ENCODE measurements around the gene PSMC5. TPM values are rescaled to one million over a fixed set of nuclear protein-coding genes. Genes with fewer than 3 reads are reported as not detected.
"Not testable (repeated sequence)": the region's sequence is repeated elsewhere in the genome, so short reads cannot be mapped to it uniquely, and the experiment has no call there.

Gene PSMC5
- total RNA-seq, 1 experiment from 2014 or later: 47.6 TPM

DNA sequence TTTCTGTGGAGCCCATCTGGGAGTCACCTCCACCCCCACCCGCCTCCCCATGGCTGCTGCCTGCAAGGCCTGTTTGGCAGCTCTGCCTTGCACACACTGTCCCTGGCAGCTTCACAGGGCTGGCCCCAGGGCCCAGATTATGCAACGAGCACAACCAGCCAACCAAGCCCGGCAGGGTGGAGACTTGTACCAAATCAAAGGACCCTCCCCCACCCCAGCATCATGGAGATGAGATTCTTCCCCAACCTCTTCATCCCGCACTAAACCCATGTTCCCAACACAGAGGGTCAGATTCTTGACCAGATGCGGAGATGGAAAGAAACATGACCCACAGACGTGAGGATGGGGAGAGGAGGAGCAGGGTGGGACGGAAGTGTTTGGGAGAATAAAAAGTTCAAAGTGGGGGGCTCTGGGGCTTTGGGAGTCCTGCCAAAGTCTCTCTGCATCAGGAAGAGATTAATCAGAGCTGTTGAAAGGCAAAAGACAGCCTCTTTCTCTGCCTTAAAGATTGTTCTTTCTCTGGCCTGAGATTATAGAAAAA, 11.5 kb downstream of the PSMC5 start:
- no peak for DNase-seq (ENCODE audit: low read depth)

DNA sequence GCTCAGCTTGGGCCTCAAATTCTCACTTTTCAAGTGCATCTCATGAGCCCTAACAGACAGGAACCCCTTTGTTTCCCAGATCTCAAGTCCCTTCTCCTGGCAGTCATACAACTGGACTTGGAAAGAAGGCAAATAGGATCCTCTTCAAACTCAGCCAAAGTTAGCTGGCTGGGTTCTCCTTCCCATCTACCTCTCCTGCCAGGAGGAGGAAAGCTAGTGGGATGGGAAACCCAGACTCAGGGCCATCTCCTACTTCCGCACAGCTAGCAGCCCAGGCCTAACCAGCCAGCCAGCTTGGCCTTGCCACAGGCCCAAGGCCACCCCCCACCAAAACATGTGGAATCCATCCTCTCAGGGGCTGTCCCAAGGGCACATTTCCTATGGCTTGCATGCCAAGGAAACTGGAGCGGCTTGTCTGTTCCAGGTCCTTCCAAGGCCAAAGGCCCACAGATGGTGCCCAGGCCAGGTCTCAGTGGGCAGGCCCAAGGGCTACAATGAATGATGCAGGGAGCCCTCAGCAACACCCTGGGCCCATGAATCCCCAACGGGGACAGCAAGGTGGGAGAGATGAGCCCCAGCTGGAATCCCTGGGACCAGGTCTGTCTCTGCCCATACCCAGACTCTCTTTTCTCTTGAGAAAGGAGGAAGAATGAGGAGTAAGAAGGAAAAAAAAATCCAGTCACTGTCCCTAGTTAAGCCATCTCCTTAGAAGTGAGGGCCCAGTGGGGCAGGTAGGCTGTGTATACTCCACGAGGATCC, 13.5 kb downstream of the PSMC5 start:
- no peak for DNase-seq (ENCODE audit: low read depth)

GRCh38 chr17:63841350-63842172, 14.3 kb downstream of the PSMC5 start:
- DNase-seq (ENCODE audit: low read depth): peak; percentile 52

- peak; percentile 35 for DNase-seq (ENCODE audit: low read depth)
Observed at GRCh38 chr17:63842173-63842539, 14.9 kb downstream of the PSMC5 start.

GRCh38 chr17:63842540-63843386, 15.5 kb downstream of the PSMC5 start, which contains the start of gene SMARCD2:
SMARCD2 (minus strand) TSS chr17:63842685; CDS start chr17:63842674, 11 bp downstream.
- peak; percentile 97 for DNase-seq (ENCODE audit: low read depth)

GRCh38 chr17:63843387-63843888, 16.2 kb downstream of the PSMC5 start:
- peak; percentile 77 for DNase-seq (ENCODE audit: low read depth)

DNA sequence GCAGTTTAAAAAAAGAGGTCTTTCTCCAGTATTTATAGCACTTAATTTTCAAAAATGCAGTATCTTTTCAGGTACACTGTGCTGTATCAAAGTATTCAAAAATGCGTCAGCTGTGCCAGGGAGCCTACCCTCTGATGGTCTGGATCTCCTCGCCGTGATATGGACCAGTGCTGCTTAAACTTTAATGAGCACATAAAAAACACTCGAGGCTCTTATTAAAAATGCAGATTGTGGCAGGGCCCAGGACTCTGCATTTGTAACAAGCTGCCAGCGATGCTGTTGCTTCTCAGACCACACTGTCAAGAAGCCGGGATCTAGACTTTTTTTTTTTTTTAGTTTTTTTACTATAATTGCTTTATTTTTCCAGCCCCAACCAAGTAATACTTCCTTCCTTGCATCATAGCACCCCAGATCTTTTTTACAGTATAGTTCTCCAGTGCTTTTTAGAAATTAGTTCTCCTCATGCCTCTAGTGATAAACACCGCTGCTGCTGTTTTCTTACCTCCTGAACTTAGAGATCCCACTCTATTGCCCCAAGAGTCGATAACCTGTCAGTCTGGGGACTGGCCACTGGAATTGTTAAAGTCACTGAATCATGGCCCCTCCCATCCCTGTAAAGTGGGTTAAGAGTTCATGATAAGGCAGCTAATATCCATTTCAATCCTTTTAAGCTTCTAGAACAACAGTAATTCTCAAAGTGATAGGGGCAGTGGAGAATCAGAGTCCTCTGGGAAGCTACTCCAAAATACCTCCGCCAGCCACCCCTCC, 16.9 kb downstream of the PSMC5 start:
- no peak for DNase-seq (ENCODE audit: low read depth)

DNA sequence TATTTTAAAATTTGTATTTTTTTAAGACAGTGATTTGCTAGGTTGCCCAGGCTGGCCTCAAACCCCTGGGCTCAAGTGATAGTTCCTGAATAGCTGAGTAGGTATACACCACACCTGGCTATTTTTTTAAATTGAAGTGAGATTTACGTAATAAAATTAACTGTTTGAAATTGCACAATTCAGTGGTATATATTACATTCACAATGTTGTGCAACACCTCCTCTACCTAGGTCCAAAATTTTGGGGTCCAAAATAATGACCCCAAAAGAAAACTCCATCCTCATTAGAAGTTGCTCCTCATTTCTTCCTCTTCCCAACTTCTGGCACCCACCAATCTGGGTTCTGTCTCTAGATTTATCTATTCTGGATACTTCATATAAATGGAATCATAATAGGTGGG, 18.3 kb downstream of the PSMC5 start:
- DNase-seq (ENCODE audit: low read depth): no peak

- no peak for DNase-seq (ENCODE audit: low read depth)
Observed at GRCh38 chr17:63847525-63848249, 20.5 kb downstream of the PSMC5 start.

GRCh38 chr17:63848834-63849689, 21.8 kb downstream of the PSMC5 start:
- peak; percentile 38 for DNase-seq (ENCODE audit: low read depth)

GRCh38 chr17:63850401-63850800, 23.2 kb downstream of the PSMC5 start:
- DNase-seq (ENCODE audit: low read depth): no peak

DNA sequence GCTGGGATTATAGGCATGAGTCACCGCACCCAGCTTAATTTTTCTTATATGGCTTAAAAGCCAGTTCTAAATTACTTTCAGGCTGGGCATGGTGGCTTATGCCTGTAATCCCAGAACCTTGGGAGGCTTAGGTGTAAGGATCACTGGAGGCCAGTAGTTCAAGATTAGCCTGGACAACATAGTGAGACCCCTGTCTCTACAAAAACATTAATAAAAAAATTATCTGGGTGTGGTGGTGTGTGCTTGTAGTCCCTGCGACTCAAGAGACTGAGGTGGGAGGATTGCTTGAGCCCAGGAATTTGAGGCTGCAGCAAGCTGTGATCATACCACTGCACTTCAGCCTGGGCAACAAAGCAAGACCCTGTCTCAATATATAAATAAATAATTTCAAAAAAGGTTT, 26.0 kb downstream of the PSMC5 start:
- no peak for DNase-seq (ENCODE audit: low read depth)

GRCh38 chr17:63854709-63855108, 27.5 kb downstream of the PSMC5 start:
- no peak for DNase-seq (ENCODE audit: low read depth)

DNA sequence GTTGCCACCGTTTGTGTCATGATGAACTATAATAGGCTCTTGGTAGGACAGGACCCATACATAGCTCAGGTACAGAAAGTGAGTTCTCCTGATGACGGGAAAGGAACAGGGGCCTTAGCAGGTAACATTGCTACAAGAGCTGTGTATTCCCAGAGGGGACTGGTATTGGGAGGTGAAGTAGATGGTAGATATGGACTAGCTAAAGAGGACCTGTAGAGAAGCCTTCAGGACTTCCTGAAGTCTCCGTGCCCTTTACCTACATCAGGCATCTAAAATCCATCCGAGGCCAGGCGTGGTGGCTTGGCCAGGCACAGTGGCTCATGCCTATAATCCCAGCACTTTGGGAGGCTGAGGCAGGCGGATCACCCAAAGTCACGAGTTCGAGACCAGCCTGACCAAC, 28.0 kb downstream of the PSMC5 start:
- no peak for DNase-seq (ENCODE audit: low read depth)

GRCh38 chr17:63856425-63856824, 29.2 kb downstream of the PSMC5 start:
- DNase-seq (ENCODE audit: low read depth): not testable (repeated sequence)

DNA sequence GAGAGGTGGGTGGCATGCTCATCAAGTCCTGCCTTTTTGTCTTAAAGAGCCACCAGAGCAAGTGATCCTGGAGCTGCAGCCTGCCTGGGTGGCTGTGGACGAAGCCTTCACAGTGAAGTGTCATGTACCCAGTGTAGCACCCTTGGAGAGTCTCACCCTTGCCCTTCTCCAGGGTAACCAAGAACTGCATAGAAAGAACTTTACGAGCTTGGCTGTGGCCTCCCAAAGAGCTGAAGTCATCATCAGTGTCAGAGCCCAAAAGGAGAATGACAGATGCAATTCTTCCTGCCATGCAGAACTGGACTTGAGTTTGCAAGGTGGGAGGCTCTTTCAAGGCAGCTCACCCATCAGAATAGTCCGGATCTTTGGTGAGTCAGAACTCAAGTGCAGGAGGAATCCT, 32.0 kb downstream of the PSMC5 start:
- no peak for DNase-seq (ENCODE audit: low read depth)

DNA sequence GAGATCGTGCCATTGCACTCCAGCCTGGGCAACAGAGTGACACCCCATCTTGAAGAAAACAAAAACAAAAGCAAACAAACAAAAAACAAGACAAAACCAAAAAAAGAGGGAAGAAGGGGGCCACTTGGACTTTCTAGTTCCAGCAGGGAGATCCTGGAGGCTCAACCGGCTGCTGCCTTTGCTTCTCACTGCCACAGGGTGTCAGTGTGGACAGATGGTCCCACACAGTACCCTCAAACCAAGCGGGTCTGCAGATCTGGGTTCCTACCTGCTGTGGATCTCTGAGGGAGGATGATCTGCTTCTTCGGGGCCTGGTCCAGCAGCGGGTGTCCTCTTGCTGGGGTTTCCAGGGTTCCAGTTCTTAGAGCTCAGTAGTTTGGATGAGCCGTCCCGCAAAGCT, 39.4 kb downstream of the PSMC5 start:
- not testable (repeated sequence) for DNase-seq (ENCODE audit: low read depth)

DNA sequence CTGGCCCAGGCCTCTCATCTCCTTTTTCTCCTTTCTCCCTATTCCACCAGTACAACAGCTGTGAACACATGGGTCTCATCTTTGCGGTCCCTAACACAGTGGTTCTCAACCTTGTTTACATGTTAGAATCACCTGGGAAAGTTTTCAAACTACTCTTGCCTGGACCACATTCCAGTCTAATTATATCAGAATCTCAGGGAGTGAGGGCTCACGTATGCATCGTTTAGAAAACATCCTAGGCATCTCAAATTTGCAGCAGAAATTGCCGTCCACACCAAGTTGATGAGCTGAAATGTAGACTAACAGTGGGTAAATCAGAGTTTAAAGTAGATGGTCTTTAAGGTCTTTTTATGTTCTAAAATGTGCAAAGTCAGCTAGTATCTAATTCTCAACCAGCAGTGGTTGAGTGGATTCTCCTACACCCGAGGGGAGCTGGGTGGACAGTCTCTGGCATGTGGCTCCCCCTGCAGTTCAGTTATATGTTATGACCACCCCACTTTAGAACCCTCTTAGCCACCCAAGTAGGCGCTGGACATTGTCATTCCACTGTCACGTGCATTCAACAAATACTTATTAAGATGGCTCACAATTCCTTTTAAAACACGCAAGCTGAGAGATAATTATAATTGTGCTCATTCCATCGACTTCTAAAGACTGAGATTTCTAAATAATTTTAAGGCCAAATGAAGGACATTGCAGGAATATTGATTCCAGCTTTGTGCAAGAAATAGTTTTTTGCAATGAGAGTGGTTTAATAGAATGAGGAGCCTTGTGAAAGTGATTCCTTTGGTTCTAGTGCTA, 42.5 kb downstream of the PSMC5 start:
- not testable (repeated sequence) for DNase-seq (ENCODE audit: low read depth)
